Gastrocnemius medialis (tissue), 4 donors: ENCODE measurements around the gene MCU.

Experiments
- POLR2A ChIP-seq, 2 donors: fragments of 450-650 bp; IDR thresholded peaks; one replicate each; pipeline ENCODE4 v1.6.1; 2017; ENCODE audit warnings: antibody characterized with exemption in 2 of 2, mild to moderate bottlenecking in 2 of 2, moderate library complexity in 2 of 2
- TF ChIP-seq, protein P1 (sequence below), 5 experiments: fragments of 450-650 bp in 3 of 5; fragments of 200-600 bp in 2 of 5; sonication (generic) in 2 of 5; IDR thresholded peaks in 4 of 5; conservative IDR thresholded peaks in 1 of 5; 1 replicate in 4 of 5; 2 replicates in 1 of 5; pipeline ENCODE4 v1.5.1; 2016 to 2019; ENCODE audit warnings: antibody characterized with exemption in 5 of 5, mild to moderate bottlenecking in 3 of 5, moderate library complexity in 3 of 5

DNA sequence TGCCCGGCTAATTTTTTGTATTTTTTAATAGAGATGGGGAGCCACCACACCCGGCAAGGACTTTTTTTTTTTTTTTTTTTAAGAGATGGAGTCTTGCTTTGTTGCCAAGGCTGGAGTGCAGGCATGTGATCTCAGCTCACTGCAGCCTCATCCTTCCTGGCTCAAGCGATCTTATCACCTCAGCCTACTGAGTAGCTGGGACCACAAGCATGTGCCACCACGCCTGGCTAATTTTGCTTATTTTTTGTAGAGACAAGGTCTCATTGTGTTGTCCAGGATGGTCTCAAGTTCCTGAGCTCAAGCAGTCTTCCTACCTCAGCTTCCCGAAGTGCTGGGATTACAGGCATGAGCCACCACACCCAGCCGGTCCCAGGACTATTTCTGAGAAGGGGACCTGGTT lies 9.3 kb upstream of the MCU start:
- no peak for TF ChIP-seq POLR2A (IDR thresholded peaks at IDR 0.05)
- TF ChIP-seq, protein P1, sequence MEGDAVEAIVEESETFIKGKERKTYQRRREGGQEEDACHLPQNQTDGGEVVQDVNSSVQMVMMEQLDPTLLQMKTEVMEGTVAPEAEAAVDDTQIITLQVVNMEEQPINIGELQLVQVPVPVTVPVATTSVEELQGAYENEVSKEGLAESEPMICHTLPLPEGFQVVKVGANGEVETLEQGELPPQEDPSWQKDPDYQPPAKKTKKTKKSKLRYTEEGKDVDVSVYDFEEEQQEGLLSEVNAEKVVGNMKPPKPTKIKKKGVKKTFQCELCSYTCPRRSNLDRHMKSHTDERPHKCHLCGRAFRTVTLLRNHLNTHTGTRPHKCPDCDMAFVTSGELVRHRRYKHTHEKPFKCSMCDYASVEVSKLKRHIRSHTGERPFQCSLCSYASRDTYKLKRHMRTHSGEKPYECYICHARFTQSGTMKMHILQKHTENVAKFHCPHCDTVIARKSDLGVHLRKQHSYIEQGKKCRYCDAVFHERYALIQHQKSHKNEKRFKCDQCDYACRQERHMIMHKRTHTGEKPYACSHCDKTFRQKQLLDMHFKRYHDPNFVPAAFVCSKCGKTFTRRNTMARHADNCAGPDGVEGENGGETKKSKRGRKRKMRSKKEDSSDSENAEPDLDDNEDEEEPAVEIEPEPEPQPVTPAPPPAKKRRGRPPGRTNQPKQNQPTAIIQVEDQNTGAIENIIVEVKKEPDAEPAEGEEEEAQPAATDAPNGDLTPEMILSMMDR (IDR thresholded peaks at IDR 0.05 in 4 of 5, conservative IDR thresholded peaks at IDR 0.05 in 1 of 5) = no peak
